Heart left ventricle (tissue), 13 donors: ENCODE measurements around the gene TMEM163.

Experiments used
- CTCF ChIP-seq, 12 donors: fragments of 200-600 bp; sonication (generic) in 4 of 12; IDR thresholded peaks; one replicate each; pipeline versions ENCODE4 v1.5.0 to v1.8.0; 2018 to 2022; ENCODE audit warnings: antibody characterized with exemption in 12 of 12, mild to moderate bottlenecking in 5 of 12
- POLR2A ChIP-seq, 2 donors: fragments of 450-650 bp; IDR thresholded peaks; one replicate each; pipeline ENCODE4 v1.6.1; 2017; ENCODE audit warnings: antibody characterized with exemption in 2 of 2, mild to moderate bottlenecking in 2 of 2, moderate library complexity in 2 of 2
- donor health status: ischemic (EF 13 %, LVEDD 7.1; RV severe dilation, severe dysfunction).
- donor health status: DM: no; HTN: yes; CAD: no.
- donor health status: DM: no; HTN: no; CAD: no.
- donor health status: ischemic (EF 25% LVEDD 6.9; RV normal size, moderate dysfunction).
- donor health status: ischemic (EF 25% LVEDD 5.7; RV mildly dilated, moderate dysfunction).
- donor health status: ischemic (EF 35%, LVEDD 5.7; RV mildly dilated, moderate dysfunction).
- donor health status: nonischemic (EF 11% LVEDD 7.7; RV severe dilation, severe dysfunction).
- donor health status: DM: yes; HTN: yes; CAD: no.
- donor health status: PGD.
- donor health status: ischemic (EF 29% LVEDD 5.4; RV normal size, mild dysfunction).
- donor health status: nonischemic (EF 23%, LVEDD 6.1; RV moderate dilation, normal function).

GRCh38 chr2:134609924-134610513 lies 108.8 kb downstream of the TMEM163 start:
- TF ChIP-seq CTCF (IDR thresholded peaks at IDR 0.05) = no peak
- TF ChIP-seq POLR2A (IDR thresholded peaks at IDR 0.05) = no peak
